Astrocyte of the spinal cord (primary cell): ENCODE results near the gene PTPRG.

Experiments used
- DNase-seq: peaks from one replicate; pipeline ENCODE4 v3.0.0; 2011; ENCODE audit warnings: low read depth, low spot score
- H3K4me3 ChIP-seq: 2 replicates; pipeline ENCODE4 v1.5.1; 2011; ENCODE audit warnings: low read depth, mild to moderate bottlenecking, low read length, moderate library complexity
- CTCF ChIP-seq: IDR thresholded peaks from 2 replicates; pipeline ENCODE4 v1.5.1; 2012; ENCODE audit warnings: low read depth, mild to moderate bottlenecking, low read length, inconsistent platforms
- in situ Hi-C: cut with HindIII; loops from 2 replicates; pipeline ENCODE4 v1.10.0; 2017; ENCODE audit warnings: low sequenced_read_pairs

PTPRG gene

GRCh38 chr3:62153231-62153630 is 591.9 kb downstream of the PTPRG start:
- in situ Hi-C loops: no loop called here
- no peak overlapping the region for H3K4me3 ChIP-seq
- TF ChIP-seq CTCF: no peak
- no peak for DNase-seq

- in situ Hi-C loops: no loop called here
- no peak for TF ChIP-seq CTCF
- no peak overlapping the region for H3K4me3 ChIP-seq
- DNase-seq: no peak
Measured at GRCh38 chr3:62154457-62155148, 593.2 kb downstream of the PTPRG start.

GRCh38 chr3:62159056-62159708 is 597.8 kb downstream of the PTPRG start:
- no peak for TF ChIP-seq CTCF
- in situ Hi-C loops: no loop called here
- no peak overlapping the region for H3K4me3 ChIP-seq
- DNase-seq: no peak

- peak; percentile 78 for DNase-seq
- TF ChIP-seq CTCF: no peak
- no peak overlapping the region for H3K4me3 ChIP-seq
- in situ Hi-C loops: no loop called here
Measured at GRCh38 chr3:62159709-62160092, 598.3 kb downstream of the PTPRG start.

GRCh38 chr3:62161371-62161770 is 600.0 kb downstream of the PTPRG start:
- DNase-seq: peak; percentile 53
- H3K4me3 ChIP-seq: no peak overlapping the region
- in situ Hi-C loops: no loop called here
- no peak for TF ChIP-seq CTCF

- no peak for TF ChIP-seq CTCF
- no peak for DNase-seq
- no peak overlapping the region for H3K4me3 ChIP-seq
- in situ Hi-C loops: no loop called here
Measured at GRCh38 chr3:62164196-62164595, 602.8 kb downstream of the PTPRG start.
